HG03342 (cell line): ENCODE measurements around the gene DSCAML1.

Experiments
- ATAC-seq: cut with Tn5 transposase; IDR thresholded peaks from one replicate; pipeline ENCODE4 v1.9.1; 2021; ENCODE audit warnings: mild to moderate bottlenecking, moderate library complexity; ENCODE audit not compliant: unreplicated experiment

The DSCAML1 gene

GRCh38 chr11:117535201-117535849, 261.7 kb downstream of the DSCAML1 start:
- no peak for ATAC-seq

DNA sequence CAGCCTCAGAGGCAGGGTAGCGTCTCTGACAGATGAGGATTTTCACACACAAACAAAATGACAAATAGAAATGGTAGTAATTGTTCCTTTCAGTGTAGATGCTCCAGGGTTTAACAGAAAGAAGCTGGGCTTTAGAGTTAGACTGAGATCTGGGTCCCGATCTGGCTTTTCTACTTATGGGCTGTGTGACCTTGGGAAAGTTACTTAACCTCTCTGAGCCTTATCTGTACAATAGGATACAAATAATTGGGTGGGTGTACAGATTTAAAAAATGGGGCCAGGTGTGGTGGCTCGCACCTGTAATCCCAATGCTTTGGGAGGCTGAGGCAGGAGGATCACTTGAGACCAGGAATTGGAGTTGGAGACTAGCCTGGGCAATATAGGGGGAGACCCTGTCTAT, 264.4 kb downstream of the DSCAML1 start:
- ATAC-seq, result no peak

DNA sequence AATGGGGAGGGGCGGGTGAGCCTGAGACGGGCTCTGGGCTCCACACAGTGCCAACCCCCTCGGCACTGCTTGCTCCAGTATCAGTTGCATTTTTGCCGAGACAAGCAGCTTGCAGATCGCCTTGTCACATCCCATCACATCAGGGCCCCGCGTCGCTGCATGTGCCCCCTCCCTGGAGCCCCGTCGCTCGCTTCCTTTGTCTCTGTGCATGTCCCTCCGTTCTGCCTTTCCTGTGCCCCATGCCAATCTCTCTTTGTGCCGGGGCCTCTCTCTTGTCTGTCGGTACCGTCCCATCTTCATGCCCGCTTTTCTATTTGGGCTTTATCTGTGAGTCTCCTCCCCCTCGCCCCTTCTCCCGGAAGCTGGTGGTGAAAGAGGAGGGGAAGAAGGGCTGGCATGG, 267.2 kb downstream of the DSCAML1 start:
- no peak for ATAC-seq

DNA sequence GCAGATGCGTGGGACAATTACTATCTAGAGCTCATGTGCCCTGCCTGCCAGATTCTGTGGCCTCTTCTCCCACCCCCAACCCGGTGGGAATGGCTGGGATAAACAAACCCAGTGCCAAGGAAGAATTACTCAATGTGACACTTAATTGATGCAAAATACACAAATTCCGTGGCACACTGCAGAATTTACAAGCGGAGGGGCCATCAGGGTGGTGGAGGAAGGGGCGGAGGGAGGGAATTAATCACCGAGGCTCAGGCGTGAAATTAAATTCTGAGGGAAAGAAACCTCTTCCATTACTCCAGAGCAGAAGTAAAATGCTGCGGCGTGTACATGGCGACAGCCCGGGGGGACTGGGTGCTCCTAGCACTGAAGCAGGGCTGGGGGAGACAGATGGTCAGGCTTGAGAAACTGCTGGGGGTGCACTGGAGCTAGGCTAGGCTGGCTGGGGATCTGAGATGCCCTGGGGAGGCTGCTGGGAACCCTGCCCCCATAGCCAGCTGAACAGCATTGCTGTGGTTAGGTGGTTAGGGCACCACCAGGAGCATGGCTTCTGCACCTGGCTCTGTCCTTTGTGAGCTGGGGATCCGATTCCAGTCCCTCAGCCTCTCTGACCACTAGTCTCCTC, 268.8 kb downstream of the DSCAML1 start:
- no peak for ATAC-seq

GRCh38 chr11:117527271-117527670, 269.7 kb downstream of the DSCAML1 start:
- ATAC-seq, result no peak

DNA sequence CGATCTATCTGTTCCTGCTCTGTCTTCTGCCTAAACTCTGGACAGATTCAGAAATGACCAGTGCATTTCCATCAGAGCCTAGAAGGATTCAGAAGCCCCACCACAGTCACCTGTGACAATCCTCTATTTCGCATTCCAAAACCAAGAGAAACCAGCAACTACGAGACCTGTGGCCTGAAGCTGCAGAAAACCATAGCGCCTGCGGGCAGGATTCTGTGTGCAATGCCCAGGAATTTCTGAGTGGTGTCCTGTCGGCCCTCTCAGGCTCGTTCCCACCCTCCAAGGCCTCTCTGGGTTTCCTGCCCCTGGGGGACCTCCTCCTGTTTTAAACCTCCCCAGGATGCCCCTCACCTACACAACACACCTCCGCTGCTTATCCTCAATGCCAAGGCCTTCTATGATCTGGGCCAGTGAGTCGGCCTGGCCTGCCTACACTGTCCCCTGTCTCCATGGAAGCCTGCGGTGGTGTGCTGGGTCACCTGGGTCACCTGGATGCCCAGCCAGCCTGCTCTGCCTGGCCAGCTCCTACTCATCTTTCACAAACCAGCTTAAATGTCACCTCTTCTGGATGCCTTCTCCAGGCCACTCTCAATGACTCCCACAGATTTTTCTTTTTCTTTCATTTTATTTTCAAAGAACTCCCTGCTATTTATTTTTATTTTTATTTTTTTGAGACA, 271.0 kb downstream of the DSCAML1 start:
- no peak for ATAC-seq

GRCh38 chr11:117524468-117525183, 272.4 kb downstream of the DSCAML1 start:
- ATAC-seq, result no peak

DNA sequence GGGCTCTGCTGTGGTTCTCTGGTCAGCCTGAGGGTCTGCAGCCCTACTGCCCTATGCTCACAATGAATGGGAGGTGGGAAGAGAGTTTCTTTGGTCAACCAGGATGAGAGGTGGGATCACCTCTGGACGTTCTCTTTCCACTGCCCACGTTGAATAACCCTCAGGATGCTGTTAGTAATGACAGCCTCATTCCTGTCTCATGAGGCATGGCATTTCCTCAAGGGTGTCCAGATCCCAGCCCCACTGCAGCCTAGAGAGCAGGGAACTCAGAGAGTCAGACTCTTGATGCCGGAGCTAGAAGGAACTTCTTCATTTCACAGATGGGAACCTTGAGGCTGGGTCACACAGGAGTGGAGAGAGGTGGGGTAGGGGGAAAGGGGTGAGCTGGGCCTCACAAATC, 273.3 kb downstream of the DSCAML1 start:
- ATAC-seq, result no peak

- no peak for ATAC-seq
Observed at GRCh38 chr11:117521974-117522373, 275.0 kb downstream of the DSCAML1 start.

DNA sequence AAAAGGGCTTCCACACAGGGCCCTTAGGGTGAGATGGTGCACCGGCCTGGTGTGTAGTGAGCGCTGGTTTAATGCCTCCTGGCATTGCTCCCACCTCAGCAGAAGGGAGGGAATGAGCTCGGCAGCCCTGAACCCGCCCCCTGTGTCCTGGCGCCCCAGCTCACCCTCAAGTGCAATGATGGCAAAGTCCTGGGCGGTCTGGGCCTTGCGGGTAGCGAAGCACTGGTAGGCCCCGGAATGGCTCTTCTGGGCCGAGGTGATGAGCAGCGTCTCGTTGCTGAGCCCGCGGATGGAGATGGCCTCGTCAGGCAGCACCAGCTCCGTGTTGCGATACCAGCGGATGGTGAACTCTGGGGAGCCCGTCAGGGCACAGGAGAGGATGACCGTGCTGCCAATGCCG, 276.1 kb downstream of the DSCAML1 start:
- ATAC-seq, result no peak

DNA sequence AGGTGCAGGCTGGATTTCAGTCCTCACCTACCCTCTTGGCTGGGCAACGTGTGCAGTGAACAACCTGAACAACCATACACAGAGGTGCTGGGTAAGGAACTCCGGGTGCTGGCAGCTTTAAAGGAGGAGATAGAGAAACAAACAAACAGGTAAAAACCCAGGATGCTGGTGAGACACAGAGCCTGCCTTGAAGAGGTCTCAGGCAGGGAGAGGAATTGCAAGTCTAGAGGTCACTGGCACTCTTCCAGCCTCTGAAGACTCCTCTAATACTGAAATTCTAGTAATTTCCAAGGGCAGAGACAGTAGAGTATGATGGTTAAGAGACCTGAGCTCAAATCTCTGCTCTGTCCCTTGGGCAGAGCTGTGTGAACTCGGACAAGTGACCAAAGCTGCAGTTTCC, 276.8 kb downstream of the DSCAML1 start:
- ATAC-seq, result no peak

DNA sequence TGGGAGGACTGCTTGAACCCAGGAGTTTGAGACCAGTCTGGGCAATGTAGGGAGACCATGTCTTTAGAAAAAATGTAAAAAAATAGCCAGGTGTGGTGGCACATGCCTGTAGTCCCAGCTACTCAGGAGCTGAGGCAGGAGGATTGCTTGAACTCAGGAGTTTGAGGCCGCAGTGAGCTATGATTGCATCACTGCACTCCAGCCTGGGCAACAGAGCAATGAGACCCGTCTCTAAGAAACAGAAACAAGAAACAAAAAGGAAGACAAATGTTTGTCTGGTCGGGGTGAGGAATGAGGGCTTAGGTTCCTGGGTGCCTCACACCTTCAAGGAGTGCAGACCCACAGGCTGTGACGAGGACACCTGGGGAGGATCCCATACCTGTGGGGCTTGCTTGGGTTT, 277.4 kb downstream of the DSCAML1 start:
- ATAC-seq, result no peak

GRCh38 chr11:117519170-117519569, 277.8 kb downstream of the DSCAML1 start:
- ATAC-seq, result no peak

- no peak for ATAC-seq
Observed at GRCh38 chr11:117518455-117518854, 278.6 kb downstream of the DSCAML1 start.

DNA sequence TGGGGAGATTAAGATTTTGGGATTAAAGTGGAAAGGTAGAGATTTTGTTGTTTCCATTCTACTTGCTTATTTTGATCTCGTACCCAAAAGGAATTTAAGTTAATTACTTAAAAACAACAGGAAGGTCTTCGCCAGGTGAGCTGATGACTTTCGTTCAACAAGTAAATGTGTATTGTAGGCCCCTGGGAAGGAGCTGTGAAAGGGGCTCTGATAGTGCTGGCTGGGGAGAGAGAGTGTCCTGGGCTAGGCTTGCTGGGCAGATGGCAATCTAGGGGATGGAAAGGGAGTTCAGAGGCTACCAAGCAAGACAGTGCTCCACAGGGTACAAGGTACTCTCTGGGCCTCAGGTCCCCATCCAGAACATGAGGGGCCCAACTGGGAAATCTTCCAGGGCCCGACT, 279.9 kb downstream of the DSCAML1 start:
- ATAC-seq, result no peak

DNA sequence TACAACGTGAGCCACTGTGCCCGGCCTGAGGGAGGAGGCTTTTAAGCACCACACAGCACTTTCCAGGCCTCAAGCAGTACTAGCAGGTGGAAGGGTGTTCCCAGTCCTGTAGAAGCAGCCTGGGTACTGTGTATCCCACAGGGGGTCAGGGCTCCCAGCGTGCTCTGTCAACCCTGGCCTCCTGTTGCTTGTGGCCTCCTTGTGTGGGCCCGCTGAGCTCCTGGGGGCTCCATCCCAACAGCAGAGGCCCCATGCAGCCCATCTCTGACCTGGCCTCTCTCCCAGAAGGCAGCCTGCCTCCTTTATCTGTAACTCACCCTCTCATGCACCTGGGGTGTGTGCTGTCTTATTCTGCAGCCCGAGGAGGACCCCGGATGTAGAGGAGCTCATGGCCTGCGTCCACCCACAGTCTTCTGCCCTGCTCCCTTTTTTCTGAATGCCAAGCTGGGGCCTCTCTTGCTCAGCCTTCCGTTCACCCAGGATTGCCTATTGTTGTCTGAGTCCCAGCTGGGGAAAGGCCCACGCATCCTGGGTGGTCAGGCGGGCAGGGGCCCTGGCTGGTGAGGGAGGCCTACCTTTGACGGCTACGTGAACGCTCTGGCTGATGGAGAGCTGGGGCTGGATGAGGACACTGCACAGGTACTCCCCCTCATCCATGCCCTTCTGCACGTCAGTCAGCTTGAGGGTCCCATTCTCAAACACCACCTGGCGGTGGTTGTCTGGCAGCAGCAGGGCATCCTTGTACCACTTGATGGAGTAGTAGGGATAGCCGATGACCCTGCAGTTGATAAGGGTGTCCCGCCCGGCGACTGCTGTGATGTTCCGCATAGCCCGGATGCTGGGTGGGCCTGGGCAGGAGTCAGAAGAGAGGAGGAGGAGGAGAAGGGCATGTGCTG, 280.9 kb downstream of the DSCAML1 start:
- no peak for ATAC-seq

DNA sequence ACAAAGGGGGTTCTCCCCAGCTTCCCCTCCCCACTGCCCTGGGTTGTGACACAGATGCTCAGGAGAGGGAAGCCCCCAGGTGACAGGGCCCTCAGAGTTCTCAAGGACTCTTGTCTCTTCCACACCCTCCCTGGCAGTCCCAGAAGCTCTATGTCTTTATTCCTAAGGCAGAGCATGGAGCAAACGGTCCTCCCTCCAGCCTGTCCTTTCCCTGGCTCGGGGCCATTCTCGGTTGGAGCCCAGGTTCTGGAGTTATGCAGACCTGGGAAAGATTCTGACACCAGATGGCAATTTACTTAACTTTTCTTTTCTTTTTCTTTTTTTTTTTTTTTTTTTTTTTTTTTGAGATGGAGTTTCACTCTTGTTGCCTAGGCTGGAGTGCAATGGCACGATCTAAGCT, 282.8 kb downstream of the DSCAML1 start:
- ATAC-seq, result no peak

DNA sequence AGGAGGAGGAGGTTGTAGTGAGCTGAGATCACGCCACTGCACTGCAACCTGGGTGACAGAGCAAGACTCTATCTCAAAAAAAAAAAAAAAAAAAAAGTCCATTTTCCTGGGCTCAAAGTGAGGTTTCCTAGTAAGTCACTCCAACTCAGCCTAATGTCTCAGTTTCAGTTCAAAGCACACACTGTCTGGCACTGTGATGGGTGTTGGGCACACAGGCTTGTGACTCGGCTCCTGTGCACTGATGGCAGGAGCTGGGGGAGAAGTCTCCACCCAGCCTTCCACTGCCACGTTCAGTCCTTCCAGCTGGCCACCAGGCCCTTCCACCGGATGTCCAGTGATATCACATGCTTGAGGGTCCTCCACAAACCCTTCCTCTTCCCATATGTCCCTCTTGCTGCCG, 283.4 kb downstream of the DSCAML1 start:
- ATAC-seq, result no peak

GRCh38 chr11:117511931-117512539, 285.0 kb downstream of the DSCAML1 start:
- no peak for ATAC-seq

DNA sequence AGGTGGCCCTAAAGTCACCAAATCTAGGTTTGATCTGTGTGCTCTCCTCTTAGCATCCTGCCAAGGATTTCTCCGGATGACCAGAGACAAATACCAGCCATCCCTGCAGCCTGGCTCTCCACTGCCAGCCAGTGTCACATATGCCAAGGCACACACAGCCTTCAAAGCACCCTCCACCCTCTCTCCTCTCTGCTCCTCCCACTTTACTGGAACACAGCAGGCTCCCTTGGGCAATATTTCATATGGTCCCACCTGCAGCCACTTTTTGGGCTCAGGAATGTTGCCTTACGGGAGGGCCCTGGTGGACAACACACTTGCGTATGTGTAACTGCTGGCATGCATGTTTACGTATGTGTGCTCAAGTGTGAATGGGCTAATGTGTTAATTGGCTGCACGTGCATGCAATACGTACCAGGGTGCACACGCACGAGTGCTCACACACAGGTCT, 285.5 kb downstream of the DSCAML1 start:
- no peak for ATAC-seq
